Loucy (cell line): ENCODE data around the gene AHNAK.

Experiments used
- EZH2phosphoT487 ChIP-seq: fragments of 200-600 bp; IDR thresholded peaks from 2 replicates; pipeline ENCODE4 v1.6.1; 2018; ENCODE audit warnings: antibody characterized with exemption, mild to moderate bottlenecking, moderate library complexity, borderline replicate concordance
- TF ChIP-seq, protein P1 (sequence below): fragments of 200-600 bp; sonication (generic); conservative IDR thresholded peaks from 2 replicates; pipeline ENCODE4 v1.5.1; 2014; ENCODE audit warnings: mild to moderate bottlenecking, antibody characterized with exemption, low read length

GRCh38 chr11:62484352-62484751, 62.3 kb downstream of the AHNAK start:
- TF ChIP-seq, protein P1, sequence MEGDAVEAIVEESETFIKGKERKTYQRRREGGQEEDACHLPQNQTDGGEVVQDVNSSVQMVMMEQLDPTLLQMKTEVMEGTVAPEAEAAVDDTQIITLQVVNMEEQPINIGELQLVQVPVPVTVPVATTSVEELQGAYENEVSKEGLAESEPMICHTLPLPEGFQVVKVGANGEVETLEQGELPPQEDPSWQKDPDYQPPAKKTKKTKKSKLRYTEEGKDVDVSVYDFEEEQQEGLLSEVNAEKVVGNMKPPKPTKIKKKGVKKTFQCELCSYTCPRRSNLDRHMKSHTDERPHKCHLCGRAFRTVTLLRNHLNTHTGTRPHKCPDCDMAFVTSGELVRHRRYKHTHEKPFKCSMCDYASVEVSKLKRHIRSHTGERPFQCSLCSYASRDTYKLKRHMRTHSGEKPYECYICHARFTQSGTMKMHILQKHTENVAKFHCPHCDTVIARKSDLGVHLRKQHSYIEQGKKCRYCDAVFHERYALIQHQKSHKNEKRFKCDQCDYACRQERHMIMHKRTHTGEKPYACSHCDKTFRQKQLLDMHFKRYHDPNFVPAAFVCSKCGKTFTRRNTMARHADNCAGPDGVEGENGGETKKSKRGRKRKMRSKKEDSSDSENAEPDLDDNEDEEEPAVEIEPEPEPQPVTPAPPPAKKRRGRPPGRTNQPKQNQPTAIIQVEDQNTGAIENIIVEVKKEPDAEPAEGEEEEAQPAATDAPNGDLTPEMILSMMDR = no peak
- no peak for TF ChIP-seq EZH2phosphoT487
